ENCODE results near the gene IP6K1. TPM values are rescaled to one million over a fixed set of nuclear protein-coding genes. Genes with fewer than 3 reads are reported as not detected.
A peak's percentile ranks its signal among the peaks of the same experiment; 100 is the strongest.

The IP6K1 gene
- total RNA-seq, 6 experiments from 2014 or later: 12.6 to 19.6 (median 16.2) TPM

DNA sequence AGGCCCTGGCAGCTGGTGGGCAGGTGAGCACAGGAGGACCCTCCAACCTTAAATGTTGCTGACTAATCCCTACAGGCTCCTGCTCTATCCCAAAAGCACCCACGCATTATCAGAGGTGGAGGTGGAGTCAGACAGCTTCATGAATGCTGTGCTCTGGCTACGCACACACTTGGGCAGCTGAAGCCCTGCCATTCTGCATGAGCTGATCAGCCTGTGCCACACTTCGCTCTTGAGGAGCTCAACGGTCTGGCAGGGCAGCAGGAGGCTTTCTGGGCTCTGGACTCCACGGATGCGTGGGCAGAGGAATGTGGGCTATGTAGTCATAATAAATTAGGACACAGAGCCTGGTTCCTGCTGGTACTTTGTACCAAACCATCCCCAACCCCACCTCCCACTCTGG is 103.2 kb downstream of the IP6K1 start:
- Histone ChIP-seq H3K4me3 (no peak overlapping the region), H3K4me1 (peaks cover 0 to 8% (median 0%) of the 10 kb centered on the region in 4 donors), H3K9me3 (no peaks in the 10 kb centered on the region), H3K36me3 (peaks cover 0 to 63% (median 25%) of the 10 kb centered on the region in 4 donors), H3K27ac (no peak overlapping the region), H3K27me3 (no peaks in the 10 kb centered on the region)
- intact Hi-C loops (cut with DNase I): no loop called here
- 80% methylated on average over 1 of the region's 6 CpGs for WGBS (ENCODE audit: insufficient coverage, low coverage, low lambda C conversion rate, missing lambda C conversion rate)
- TF ChIP-seq POLR2A (IDR thresholded peaks at IDR 0.05): no peak
- TF ChIP-seq, protein P1, sequence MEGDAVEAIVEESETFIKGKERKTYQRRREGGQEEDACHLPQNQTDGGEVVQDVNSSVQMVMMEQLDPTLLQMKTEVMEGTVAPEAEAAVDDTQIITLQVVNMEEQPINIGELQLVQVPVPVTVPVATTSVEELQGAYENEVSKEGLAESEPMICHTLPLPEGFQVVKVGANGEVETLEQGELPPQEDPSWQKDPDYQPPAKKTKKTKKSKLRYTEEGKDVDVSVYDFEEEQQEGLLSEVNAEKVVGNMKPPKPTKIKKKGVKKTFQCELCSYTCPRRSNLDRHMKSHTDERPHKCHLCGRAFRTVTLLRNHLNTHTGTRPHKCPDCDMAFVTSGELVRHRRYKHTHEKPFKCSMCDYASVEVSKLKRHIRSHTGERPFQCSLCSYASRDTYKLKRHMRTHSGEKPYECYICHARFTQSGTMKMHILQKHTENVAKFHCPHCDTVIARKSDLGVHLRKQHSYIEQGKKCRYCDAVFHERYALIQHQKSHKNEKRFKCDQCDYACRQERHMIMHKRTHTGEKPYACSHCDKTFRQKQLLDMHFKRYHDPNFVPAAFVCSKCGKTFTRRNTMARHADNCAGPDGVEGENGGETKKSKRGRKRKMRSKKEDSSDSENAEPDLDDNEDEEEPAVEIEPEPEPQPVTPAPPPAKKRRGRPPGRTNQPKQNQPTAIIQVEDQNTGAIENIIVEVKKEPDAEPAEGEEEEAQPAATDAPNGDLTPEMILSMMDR (IDR thresholded peaks at IDR 0.05): no peak
- ATAC-seq: no peak
- DNase-seq: no peak

DNA sequence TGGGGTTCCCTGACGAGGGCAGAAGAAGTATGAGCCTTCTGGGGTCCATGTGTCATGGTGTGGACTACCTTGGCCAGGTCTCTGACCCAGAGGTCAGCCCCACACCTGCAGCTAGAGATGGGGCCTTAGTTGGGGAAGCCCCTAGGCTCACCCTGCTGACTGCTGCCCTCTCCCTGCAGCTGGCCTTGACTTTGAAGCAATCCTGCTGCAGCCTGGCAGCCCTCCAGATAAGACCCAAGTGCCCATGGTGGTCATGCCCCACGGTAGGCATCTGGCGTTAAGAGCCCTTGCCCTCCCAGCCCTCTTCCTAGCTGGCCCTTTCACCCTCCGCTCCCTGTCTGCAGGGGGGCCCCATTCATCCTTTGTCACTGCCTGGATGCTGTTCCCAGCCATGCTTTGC is 104.8 kb downstream of the IP6K1 start:
- no peaks in the 10 kb centered on the region for H3K4me1 ChIP-seq
- peaks cover 0 to 73% (median 32%) of the 10 kb centered on the region in 4 donors for H3K36me3 ChIP-seq
- no peak overlapping the region for H3K27ac ChIP-seq
- TF ChIP-seq, protein P1 (IDR thresholded peaks at IDR 0.05): no peak
- TF ChIP-seq POLR2A (IDR thresholded peaks at IDR 0.05): no peak
- intact Hi-C loops (cut with DNase I): no loop called here
- WGBS (ENCODE audit: insufficient coverage, low coverage, low lambda C conversion rate, missing lambda C conversion rate): 50% methylated on average over 2 of the region's 4 CpGs
- no peak overlapping the region for H3K4me3 ChIP-seq
- ATAC-seq: peak in 1 of 4 donors; percentile 3
- no peaks in the 10 kb centered on the region for H3K9me3 ChIP-seq
- no peaks in the 10 kb centered on the region for H3K27me3 ChIP-seq
- DNase-seq: no peak

DNA sequence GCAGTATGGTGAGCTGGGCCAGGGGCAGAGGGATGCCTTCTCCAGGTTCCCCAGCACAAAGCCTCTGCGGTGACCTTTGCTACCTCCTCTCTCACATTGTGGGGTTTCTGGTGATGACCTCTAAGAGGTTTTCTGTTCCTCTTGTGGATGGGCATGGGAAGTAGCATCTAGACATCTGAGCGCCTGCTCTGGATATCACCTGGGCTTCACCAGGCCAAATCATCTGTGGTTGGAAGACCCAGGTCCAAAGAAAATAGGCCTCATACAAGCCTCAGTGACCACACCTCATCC is 105.2 kb downstream of the IP6K1 start:
- Histone ChIP-seq H3K9me3 (no peaks in the 10 kb centered on the region), H3K27me3 (no peaks in the 10 kb centered on the region), H3K4me3 (no peak overlapping the region), H3K4me1 (no peaks in the 10 kb centered on the region), H3K36me3 (peaks cover 0 to 74% (median 34%) of the 10 kb centered on the region in 4 donors), H3K27ac (no peak overlapping the region)
- DNase-seq: no peak
- TF ChIP-seq POLR2A (IDR thresholded peaks at IDR 0.05): no peak
- TF ChIP-seq, protein P1 (IDR thresholded peaks at IDR 0.05): no peak
- intact Hi-C loops (cut with DNase I): no loop called here
- no CpG with 5 or more reads among the region's 2 CpGs for WGBS (ENCODE audit: insufficient coverage, low coverage, low lambda C conversion rate, missing lambda C conversion rate)
- no peak for ATAC-seq

DNA sequence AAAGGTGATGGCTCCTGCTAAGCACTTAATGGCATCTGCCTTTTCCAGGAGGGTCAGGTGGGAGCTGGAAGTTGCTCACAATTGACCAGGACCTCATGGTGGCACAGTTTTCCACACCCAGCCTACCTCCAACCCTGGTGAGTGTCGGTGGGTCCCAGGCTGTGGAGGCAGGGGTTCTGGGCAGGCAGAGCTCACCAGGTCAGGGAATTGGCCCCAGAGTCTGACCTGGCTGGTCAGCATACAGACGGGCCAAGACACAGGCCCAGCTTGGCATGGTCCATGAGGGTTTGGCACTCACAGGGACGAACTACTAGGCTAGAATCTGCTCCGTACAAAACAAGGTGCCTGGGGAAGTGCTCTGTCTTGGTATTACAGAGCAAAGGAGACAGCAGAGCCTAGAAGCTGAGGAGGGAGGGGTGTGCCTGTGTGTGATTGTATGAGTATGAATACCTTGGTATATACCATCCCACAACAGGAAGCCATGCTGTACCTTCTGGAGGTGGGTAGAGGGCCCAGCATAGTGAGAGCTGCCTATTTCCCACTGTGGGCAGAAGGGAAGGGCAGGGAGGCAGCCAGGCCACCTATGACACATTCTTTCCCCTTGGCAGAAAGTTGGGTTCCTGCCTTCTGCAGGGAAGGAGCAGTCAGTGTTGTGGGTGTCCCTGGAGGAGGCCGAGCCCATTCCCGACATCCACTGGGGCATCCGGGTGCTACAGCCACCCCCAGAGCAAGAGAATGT is 105.7 kb downstream of the IP6K1 start:
- Histone ChIP-seq H3K27ac (no peak overlapping the region), H3K36me3 (peaks cover 0 to 79% (median 34%) of the 10 kb centered on the region in 4 donors), H3K4me3 (no peak overlapping the region), H3K9me3 (no peaks in the 10 kb centered on the region), H3K27me3 (no peaks in the 10 kb centered on the region), H3K4me1 (no peaks in the 10 kb centered on the region)
- intact Hi-C loops (cut with DNase I): no loop called here
- WGBS (ENCODE audit: insufficient coverage, low coverage, low lambda C conversion rate, missing lambda C conversion rate): no CpG with 5 or more reads among the region's 7 CpGs
- TF ChIP-seq, protein P1 (IDR thresholded peaks at IDR 0.05): no peak
- no peak for TF ChIP-seq POLR2A (IDR thresholded peaks at IDR 0.05)
- no peak for DNase-seq
- ATAC-seq: peak in 2 of 4 donors; percentile 2 to 7
